Kidney (tissue), 14 donors: ENCODE data around the gene SUGP2. TPM values are rescaled to one million over a fixed set of nuclear protein-coding genes. Genes with fewer than 3 reads are reported as not detected.

Experiments used
- DNase-seq, 5 donors: peaks; one replicate each; pipeline ENCODE4 v3.0.0-alpha.2; 2013 to 2020
- FAIRE-seq: peaks from 2 replicates; lab custom pipeline; 2012; peaks lifted over from hg19 to GRCh38; lab: Jason Lieb, UNC
- H3K27ac ChIP-seq, 2 donors: one replicate each; pipeline ENCODE4 v1.7.0; 2013; ENCODE audit warnings: low read depth in 2 of 2, low read length in 2 of 2, inconsistent platforms in 1 of 2
- H3K27me3 ChIP-seq: one replicate; pipeline ENCODE4 v1.7.1; 2013; ENCODE audit warnings: low read length, inconsistent platforms; ENCODE audit not compliant: control insufficient read depth, insufficient read depth
- H3K36me3 ChIP-seq, 3 donors: one replicate each; pipeline versions ENCODE4 v1.7.0 to v1.7.1; 2013; ENCODE audit warnings: low read length in 3 of 3, control low read depth in 1 of 3, inconsistent platforms in 1 of 3; ENCODE audit not compliant: insufficient read depth in 3 of 3, control insufficient read depth in 2 of 3
- H3K4me1 ChIP-seq, 3 donors: one replicate each; pipeline versions ENCODE4 v1.7.0 to v1.7.1; 2013; ENCODE audit warnings: low read length in 3 of 3, inconsistent platforms in 1 of 3, low read depth in 1 of 3; ENCODE audit not compliant: control insufficient read depth in 2 of 3, insufficient read depth in 2 of 3
- H3K4me3 ChIP-seq, 3 donors: one replicate each; pipeline versions ENCODE4 v1.7.0 to v1.8.1; 2013; ENCODE audit warnings: low read length in 3 of 3, control low read depth in 1 of 3, inconsistent platforms in 1 of 3
- H3K9ac ChIP-seq, 3 donors: one replicate each; pipeline versions ENCODE4 v1.7.0 to v1.7.1; 2013; ENCODE audit warnings: low read length in 3 of 3, control low read depth in 1 of 3, inconsistent platforms in 1 of 3
- H3K9me3 ChIP-seq, 3 donors: one replicate each; pipeline versions ENCODE4 v1.7.0 to v1.7.1; 2013; ENCODE audit warnings: low read length in 3 of 3, control low read depth in 1 of 3, inconsistent platforms in 1 of 3; ENCODE audit not compliant: control insufficient read depth in 2 of 3, insufficient read depth in 1 of 3
- intact Hi-C: fragments of 100-400 bp; cut with DNase I; formaldehyde crosslinking; loops from one replicate; pipeline ENCODE4 v1.11.1; 2022
- polyA plus RNA-seq: library from polyadenylated mRNA; stranded (reverse); fragments of 350-450 nt; fragmentation: Illumina TruSeq; extraction: RNeasy Lipid Tissue Mini Kit (QIAGEN cat#74804); gene quantifications from one replicate; pipeline ENCODE4 v1.2.3, GENCODE V29; 2014; ENCODE audit warnings: low read depth, low replicate concordance; ENCODE audit not compliant: insufficient read depth
- total RNA-seq: library from RNA; stranded (reverse); fragmentation: NEBNext Ultra II Directional; extraction: Animal tissue kit (Norgen Biotek cat#: 25700); gene quantifications from one replicate; pipeline ENCODE4 v1.2.1, GENCODE V29; 2021
- TF ChIP-seq, protein P1 (sequence below): IDR thresholded peaks from 3 replicates; pipeline ENCODE4 v1.5.1; 2012; ENCODE audit warnings: mild to moderate bottlenecking, moderate library complexity, borderline replicate concordance; ENCODE audit not compliant: insufficient read depth; ENCODE audit errors: extremely low read depth
- donor health status: control.
- donor health status: control.
- donor health status: control.
- donor health status: control.
- donor health status: control.
- donor health status: DM: yes; HTN: yes; CAD: no.
- donor health status: Normal renal cell carcinoma (clear cell type).

Gene SUGP2
- total and polyA plus RNA-seq, 2 donors from 2014 or later = 47.5 to 74.1 TPM

DNA sequence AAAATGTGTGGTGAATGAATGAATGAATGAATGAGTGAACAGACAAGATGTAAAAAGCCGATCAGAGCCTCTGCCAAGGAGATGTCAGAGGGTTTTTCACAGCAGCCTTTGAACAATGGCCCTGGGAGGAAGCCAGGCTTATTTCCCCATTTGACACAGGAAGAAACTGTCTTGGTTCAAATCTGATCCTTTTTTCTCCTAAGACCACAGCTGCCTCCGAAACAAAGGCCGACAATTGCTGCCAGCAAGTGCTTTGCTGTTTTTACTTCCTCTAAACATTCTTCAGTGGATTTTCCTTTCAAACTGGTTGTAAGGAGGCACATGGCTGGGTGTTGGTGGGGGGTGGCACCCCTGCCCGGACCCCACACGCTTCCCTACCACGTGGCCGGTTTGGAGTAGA lies 48.1 kb downstream of the SUGP2 start:
- TF ChIP-seq, protein P1, sequence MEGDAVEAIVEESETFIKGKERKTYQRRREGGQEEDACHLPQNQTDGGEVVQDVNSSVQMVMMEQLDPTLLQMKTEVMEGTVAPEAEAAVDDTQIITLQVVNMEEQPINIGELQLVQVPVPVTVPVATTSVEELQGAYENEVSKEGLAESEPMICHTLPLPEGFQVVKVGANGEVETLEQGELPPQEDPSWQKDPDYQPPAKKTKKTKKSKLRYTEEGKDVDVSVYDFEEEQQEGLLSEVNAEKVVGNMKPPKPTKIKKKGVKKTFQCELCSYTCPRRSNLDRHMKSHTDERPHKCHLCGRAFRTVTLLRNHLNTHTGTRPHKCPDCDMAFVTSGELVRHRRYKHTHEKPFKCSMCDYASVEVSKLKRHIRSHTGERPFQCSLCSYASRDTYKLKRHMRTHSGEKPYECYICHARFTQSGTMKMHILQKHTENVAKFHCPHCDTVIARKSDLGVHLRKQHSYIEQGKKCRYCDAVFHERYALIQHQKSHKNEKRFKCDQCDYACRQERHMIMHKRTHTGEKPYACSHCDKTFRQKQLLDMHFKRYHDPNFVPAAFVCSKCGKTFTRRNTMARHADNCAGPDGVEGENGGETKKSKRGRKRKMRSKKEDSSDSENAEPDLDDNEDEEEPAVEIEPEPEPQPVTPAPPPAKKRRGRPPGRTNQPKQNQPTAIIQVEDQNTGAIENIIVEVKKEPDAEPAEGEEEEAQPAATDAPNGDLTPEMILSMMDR = no peak
- DNase-seq (peak in 1 of 5 donors; percentile 54), FAIRE-seq (no peak)
- no peak overlapping the region for H3K9ac ChIP-seq
- no peaks in the 10 kb centered on the region for H3K9me3 ChIP-seq
- H3K27me3 ChIP-seq = no peaks in the 10 kb centered on the region
- intact Hi-C loops = no loop called here
- H3K27ac ChIP-seq = no peak overlapping the region
- H3K4me3 ChIP-seq = no peak overlapping the region
- no peaks in the 10 kb centered on the region for H3K36me3 ChIP-seq
- peaks cover 0 to 5% (median 2%) of the 10 kb centered on the region in 3 donors for H3K4me1 ChIP-seq

DNA sequence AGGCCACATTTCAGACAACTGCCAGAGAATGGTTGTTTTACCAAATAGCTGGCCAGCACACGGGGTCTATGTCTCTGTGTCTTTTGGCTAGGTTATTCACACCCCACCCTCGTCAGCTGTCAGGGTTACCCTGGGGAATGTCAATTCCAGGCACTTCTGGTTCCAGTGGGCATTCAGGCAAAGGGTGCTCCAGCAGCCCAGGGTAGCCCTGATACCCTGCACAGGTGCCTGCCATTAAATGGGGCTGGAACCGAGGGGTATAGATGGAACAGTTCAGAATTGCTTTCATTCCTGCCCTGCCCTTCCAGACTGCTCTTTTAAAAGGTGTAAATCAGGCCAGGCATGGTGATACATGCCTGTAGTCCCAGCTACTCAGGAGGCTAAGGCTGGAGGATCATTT lies 49.1 kb downstream of the SUGP2 start:
- TF ChIP-seq, protein P1 = no peak
- no peak for DNase-seq
- H3K36me3 ChIP-seq = no peaks in the 10 kb centered on the region
- intact Hi-C loops = no loop called here
- no peaks in the 10 kb centered on the region for H3K9me3 ChIP-seq
- no peak overlapping the region for H3K27ac ChIP-seq
- H3K4me1 ChIP-seq = peaks cover 0 to 5% (median 2%) of the 10 kb centered on the region in 3 donors
- no peak overlapping the region for H3K9ac ChIP-seq
- H3K4me3 ChIP-seq = no peak overlapping the region
- no peaks in the 10 kb centered on the region for H3K27me3 ChIP-seq
- no peak for FAIRE-seq

DNA sequence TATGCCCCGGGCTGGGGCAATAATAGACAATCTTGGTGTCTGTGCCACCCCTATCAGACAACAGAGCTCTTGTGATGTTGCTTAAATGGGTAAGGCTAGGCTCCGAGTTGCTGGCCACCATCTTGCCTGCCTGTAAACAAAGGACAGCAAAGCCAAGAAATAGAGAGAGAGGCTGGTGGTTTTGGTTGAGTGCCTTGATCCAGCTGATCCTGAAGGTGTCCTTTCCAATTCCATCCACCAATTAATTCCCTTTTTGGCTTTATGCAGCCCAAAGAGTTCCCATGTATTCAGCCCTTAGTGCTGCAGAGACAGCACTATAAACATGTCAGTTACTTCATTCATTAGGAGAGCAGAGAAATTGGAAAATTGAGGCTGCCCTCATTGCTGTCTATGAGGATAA lies 50.6 kb downstream of the SUGP2 start:
- intact Hi-C loops = no loop called here

More for the DNA sequence above, 50.6 kb downstream of the SUGP2 start:
- H3K36me3 ChIP-seq = no peaks in the 10 kb centered on the region
- H3K4me3 ChIP-seq = no peak overlapping the region
- no peaks in the 10 kb centered on the region for H3K27me3 ChIP-seq
- H3K9ac ChIP-seq = no peak overlapping the region
- TF ChIP-seq, protein P1 = no peak
- H3K4me1 ChIP-seq = peaks cover 0 to 7% (median 2%) of the 10 kb centered on the region in 3 donors
- no peak for DNase-seq
- H3K27ac ChIP-seq = no peak overlapping the region
- no peak for FAIRE-seq
- no peaks in the 10 kb centered on the region for H3K9me3 ChIP-seq
